H1 (cell line): ENCODE data around the gene CLEC3A. TPM values are rescaled to one million over a fixed set of nuclear protein-coding genes. Genes with fewer than 3 reads are reported as not detected.

Source experiments
- KDM1A ChIP-seq: fragments of 200-600, 300-600 bp; sonication (generic); IDR thresholded peaks from 2 replicates; pipeline ENCODE4 v1.7.1; 2016; ENCODE audit warnings: mild to moderate bottlenecking, low read length, borderline replicate concordance
- RAD21 ChIP-seq, 2 experiments: IDR thresholded peaks in 1 of 2; conservative IDR thresholded peaks in 1 of 2; 2 replicates each; pipeline ENCODE4 v1.6.1; 2011; ENCODE audit warnings: low read depth in 2 of 2, low read length in 2 of 2, improper control_type of control experiment in 1 of 2, inconsistent platforms in 1 of 2, mild to moderate bottlenecking in 1 of 2, moderate library complexity in 1 of 2
- RBBP5 ChIP-seq: IDR thresholded peaks from 2 replicates; pipeline ENCODE4 v1.7.1; 2012; ENCODE audit warnings: low read depth, mild to moderate bottlenecking, inconsistent platforms, low read length, moderate library complexity, borderline replicate concordance
- SP2 ChIP-seq: IDR thresholded peaks from 2 replicates; pipeline ENCODE4 v1.6.1; 2012; ENCODE audit warnings: mild to moderate bottlenecking, low read length, inconsistent platforms
- TAF1 ChIP-seq: IDR thresholded peaks from 2 replicates; pipeline ENCODE4 v1.6.1; 2011; ENCODE audit warnings: mild to moderate bottlenecking, low read depth, low read length
- YY1 ChIP-seq: IDR thresholded peaks from 2 replicates; pipeline ENCODE4 v1.6.1; 2011; ENCODE audit warnings: low read depth, mild to moderate bottlenecking, low read length
- polyA plus RNA-seq, 7 experiments: library from polyadenylated mRNA; depleted of rRNA in 3 of 7; stranded (reverse) in 5 of 7; unstranded in 2 of 7; fragments of >200 nt in 5 of 7; fragments of 200-250 nt in 2 of 7; gene quantifications; 1 replicate in 5 of 7; 2 replicates in 1 of 7; 4 replicates in 1 of 7; pipeline versions ENCODE4 v1.2.1 to v1.2.3, GENCODE V29; 2011 to 2013; ENCODE audit warnings: missing spikeins in 2 of 7, mixed read lengths in 2 of 7
- total RNA-seq: library from RNA; stranded (reverse); fragmentation: NEBNext Ultra II Directional; extraction: Animal tissue kit (Norgen Biotek cat#: 25700); gene quantifications from 2 replicates; pipeline ENCODE4 v1.2.1, GENCODE V29; 2021

The CLEC3A gene
- total and polyA plus RNA-seq, 2 of the 8 experiments (the other 6 are each of a cell fraction or from before 2014, with no cell fraction given) = not detected

GRCh38 chr16:78001451-78002025 is 20.8 kb upstream of the CLEC3A start (continued):
- TF ChIP-seq RBBP5 (no peak), TAF1 (no peak), KDM1A (no peak), YY1 (no peak), SP2 (no peak), RAD21 (IDR thresholded peaks at IDR 0.05 in 1 of 2, conservative IDR thresholded peaks at IDR 0.05 in 1 of 2; ENCODE audit: low read depth in 2 of 2, low read length in 2 of 2) (no peak)
